ENCODE results near the gene RCAN1.
A peak's percentile ranks its signal among the peaks of the same experiment; 100 is the strongest.

Gene RCAN1

DNA sequence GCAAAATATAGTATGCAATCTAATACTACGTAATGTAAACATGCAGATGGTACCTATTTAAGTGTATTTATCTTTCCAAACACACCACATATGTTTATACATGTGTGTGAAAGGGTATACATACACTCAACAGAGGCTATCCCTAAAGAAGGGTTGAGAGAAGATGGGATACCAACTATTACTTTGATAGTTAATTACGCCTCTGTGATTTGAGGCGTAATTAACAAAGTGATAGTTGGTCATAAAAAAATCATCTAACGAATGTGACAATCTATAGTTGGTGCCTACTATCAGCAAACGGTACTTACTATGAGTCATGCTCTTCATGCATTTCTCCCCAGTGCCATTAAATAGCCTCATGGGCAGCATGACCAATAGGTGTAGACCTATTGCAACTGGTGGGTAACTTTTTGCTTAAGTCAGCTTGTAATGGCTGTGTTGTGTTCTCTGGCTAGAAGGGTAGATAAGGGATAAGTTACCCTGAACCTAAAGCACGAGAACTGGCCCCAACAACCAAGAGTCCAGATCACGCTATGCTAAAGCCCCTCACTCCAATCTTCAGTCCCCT is 15.3 kb downstream of the RCAN1 start:
- no peak for DNase-seq (ENCODE audit: low spot score)
- FAIRE-seq: no peak

- DNase-seq (ENCODE audit: low spot score): peak; percentile 10
- FAIRE-seq: no peak
Observed at GRCh38 chr21:34598931-34599400, 15.9 kb downstream of the RCAN1 start.

DNA sequence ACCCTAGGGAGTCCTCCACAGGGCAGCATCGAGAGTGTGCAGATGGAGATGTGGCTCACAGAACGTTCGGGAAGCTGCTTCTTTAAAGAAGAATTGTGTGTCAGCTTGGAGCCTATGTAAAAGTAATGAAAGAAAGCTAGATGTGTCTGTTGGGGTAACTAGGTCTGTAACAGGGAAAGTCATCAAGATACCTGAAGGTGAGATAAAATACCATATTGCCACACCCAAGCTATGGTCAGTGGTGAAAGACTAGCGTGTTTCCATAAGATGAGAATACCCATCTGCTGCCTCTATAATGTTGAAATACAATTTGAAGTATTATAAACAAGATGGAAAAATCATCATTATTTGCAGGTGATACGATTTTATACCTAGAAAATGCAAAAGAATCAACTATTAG is 17.5 kb downstream of the RCAN1 start:
- FAIRE-seq (no peak), DNase-seq (ENCODE audit: low spot score) (no peak)

- FAIRE-seq: no peak
- DNase-seq (ENCODE audit: low spot score): no peak
Observed at GRCh38 chr21:34596561-34597271, 18.2 kb downstream of the RCAN1 start.

GRCh38 chr21:34595457-34595856 is 19.5 kb downstream of the RCAN1 start:
- DNase-seq (ENCODE audit: low spot score) (no peak), FAIRE-seq (no peak)

GRCh38 chr21:34594566-34595234 is 20.2 kb downstream of the RCAN1 start:
- DNase-seq (ENCODE audit: low spot score) (no peak), FAIRE-seq (no peak)

- DNase-seq (ENCODE audit: low spot score): no peak
- FAIRE-seq: no peak
Observed at GRCh38 chr21:34593954-34594531, 20.9 kb downstream of the RCAN1 start.

GRCh38 chr21:34593423-34593822 is 21.5 kb downstream of the RCAN1 start:
- FAIRE-seq: no peak
- DNase-seq (ENCODE audit: low spot score): no peak

GRCh38 chr21:34592120-34592955 is 22.6 kb downstream of the RCAN1 start:
- no peak for DNase-seq (ENCODE audit: low spot score)
- no peak for FAIRE-seq

GRCh38 chr21:34590520-34590919 is 24.4 kb downstream of the RCAN1 start:
- no peak for DNase-seq (ENCODE audit: low spot score)

GRCh38 chr21:34589511-34590282 is 25.2 kb downstream of the RCAN1 start:
- no peak for FAIRE-seq
- DNase-seq (ENCODE audit: low spot score): no peak

More at GRCh38 chr21:34590520-34590919, 24.4 kb downstream of the RCAN1 start:
- no peak for FAIRE-seq

GRCh38 chr21:34583926-34584563 is 30.9 kb downstream of the RCAN1 start:
- FAIRE-seq (no peak), DNase-seq (ENCODE audit: low spot score) (no peak)

DNA sequence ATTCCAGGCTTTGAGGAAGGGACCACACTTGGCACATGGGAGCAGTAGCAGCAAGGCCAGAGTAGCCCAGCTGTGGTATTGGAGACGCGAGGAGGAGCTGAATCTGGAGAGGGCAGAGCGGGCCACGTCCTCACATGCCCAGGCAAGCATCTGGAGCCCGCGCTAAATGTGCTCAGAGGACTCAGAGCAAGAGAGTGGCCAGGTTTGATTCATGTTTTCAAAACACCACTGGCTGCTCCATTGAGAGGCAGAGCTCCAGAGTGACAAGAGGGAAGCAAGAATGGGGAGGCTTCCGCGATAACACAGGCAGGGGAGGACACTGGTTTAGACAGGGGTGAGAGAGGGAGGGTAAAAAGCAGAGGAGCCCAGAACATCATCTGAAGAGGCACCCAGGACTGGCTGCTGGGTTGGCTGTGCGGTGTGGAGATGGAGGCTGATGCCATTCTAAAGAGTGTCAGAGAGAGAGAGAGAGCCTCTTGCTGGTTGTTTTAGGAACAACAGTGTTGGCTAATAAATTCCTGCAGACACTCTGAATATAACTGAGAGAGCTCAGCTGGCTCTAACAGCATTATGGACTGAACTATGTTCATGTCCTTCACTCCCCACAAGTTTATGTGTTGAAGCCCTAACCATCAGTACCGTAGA is 32.3 kb downstream of the RCAN1 start:
- FAIRE-seq (no peak), DNase-seq (ENCODE audit: low spot score) (no peak)

- FAIRE-seq (no peak), DNase-seq (ENCODE audit: low spot score) (no peak)
Observed at GRCh38 chr21:34580181-34580700, 34.7 kb downstream of the RCAN1 start.

- peak; percentile 62 for DNase-seq (ENCODE audit: low spot score)
- FAIRE-seq: no peak
Observed at GRCh38 chr21:34579411-34579810, 35.5 kb downstream of the RCAN1 start.

GRCh38 chr21:34576041-34576511 is 38.8 kb downstream of the RCAN1 start:
- DNase-seq (ENCODE audit: low spot score): no peak
- no peak for FAIRE-seq

DNA sequence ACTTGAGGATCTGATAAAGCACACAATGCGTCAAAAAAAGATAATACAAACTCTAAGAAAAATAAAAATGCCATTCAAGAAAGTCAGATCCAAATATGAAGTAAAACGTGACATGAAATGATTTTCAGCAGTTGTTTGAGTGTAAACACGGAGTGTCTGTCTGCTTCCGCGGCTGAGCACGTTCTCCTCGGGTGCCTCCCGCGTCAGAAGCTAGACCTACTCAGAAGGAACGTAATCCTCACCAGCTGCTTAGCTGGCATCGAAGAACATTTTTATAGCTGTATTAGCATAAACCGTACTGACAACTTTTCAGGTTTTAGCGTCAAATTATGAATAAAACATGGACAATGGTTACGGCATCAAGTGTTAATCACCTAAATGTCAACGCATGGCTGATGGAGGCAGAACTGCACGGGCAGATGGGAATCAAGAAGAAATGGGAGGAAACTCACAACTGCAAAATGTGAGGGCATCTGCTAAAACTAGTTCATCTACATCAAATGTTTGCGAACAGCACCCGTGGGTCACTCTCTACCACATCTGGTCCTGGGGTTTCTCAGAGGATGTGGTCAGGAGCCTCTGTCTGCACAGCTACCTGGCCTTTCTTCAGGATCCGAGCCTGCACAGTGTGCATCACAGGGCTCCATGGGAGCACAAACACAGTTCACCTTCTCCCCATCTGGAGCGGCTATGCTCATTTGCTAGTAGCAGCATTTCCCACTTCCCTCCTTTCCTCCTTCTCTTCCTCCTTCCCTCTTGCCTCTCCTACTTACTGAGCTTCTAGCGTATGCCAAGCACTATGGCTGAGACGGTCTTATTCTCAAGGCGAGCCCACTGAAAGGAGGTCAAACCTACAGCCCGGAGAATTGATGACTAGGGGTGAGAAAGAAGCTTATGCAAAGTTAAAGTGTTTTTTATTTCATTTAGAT is 40.0 kb downstream of the RCAN1 start:
- DNase-seq (ENCODE audit: low spot score): no peak
- FAIRE-seq: no peak

DNA sequence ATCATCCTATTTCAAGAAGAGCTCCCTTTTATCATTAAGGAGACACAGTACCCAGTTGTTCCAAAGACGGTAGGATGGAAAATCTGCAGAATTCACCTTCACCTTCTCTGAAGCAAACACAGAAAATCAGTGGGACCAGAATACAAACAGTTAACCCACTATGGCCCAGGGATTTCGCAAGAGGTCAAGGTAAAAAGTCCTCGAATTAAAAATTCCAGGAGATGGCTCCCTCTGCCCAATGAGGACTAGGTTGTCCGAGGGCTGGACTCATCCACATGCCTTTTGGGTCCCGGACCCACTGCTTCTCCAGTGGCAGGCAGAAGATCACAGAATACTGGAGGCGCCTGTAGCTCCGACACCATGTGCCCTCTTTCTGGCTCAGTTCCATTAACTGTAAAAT is 42.9 kb downstream of the RCAN1 start:
- DNase-seq (ENCODE audit: low spot score): no peak
- no peak for FAIRE-seq

Data from RCC 7860 (cell line).